HK-2 (cell line): ENCODE data around the gene PLEKHO2.

Experiments
- DNase-seq: peaks from one replicate; pipeline ENCODE4 v3.0.0-alpha.2; 2018; ENCODE audit not compliant: unreplicated experiment

PLEKHO2 gene

GRCh38 chr15:64912379-64913325, 70.9 kb downstream of the PLEKHO2 start:
- DNase-seq: no peak

GRCh38 chr15:64915518-64916227, 74.0 kb downstream of the PLEKHO2 start:
- DNase-seq: no peak

- DNase-seq: no peak
Measured at GRCh38 chr15:64916365-64916764, 74.7 kb downstream of the PLEKHO2 start.

GRCh38 chr15:64917211-64917610, 75.5 kb downstream of the PLEKHO2 start:
- no peak for DNase-seq
